HepG2 (cell line): ENCODE results near the gene STK32C.

ENCODE experiments used
- JUN ChIP-seq: sonication (generic); formaldehyde crosslinking; IDR thresholded peaks from 2 replicates; pipeline ENCODE4 v1.4.0; 2020; ENCODE audit warnings: mild to moderate bottlenecking, missing genetic modification reagents
- TF ChIP-seq, protein P1 (sequence below): sonication (generic); formaldehyde crosslinking; IDR thresholded peaks from 2 replicates; pipeline ENCODE4 v1.5.0; 2020; ENCODE audit warnings: mild to moderate bottlenecking, missing genetic modification reagents

GRCh38 chr10:132306864-132307751 lies 642 bp downstream of the STK32C start:
- TF ChIP-seq, protein P1, sequence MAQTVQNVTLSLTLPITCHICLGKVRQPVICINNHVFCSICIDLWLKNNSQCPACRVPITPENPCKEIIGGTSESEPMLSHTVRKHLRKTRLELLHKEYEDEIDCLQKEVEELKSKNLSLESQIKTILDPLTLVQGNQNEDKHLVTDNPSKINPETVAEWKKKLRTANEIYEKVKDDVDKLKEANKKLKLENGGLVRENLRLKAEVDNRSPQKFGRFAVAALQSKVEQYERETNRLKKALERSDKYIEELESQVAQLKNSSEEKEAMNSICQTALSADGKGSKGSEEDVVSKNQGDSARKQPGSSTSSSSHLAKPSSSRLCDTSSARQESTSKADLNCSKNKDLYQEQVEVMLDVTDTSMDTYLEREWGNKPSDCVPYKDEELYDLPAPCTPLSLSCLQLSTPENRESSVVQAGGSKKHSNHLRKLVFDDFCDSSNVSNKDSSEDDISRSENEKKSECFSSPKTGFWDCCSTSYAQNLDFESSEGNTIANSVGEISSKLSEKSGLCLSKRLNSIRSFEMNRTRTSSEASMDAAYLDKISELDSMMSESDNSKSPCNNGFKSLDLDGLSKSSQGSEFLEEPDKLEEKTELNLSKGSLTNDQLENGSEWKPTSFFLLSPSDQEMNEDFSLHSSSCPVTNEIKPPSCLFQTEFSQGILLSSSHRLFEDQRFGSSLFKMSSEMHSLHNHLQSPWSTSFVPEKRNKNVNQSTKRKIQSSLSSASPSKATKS, result no peak
- TF ChIP-seq JUN (CRISPR knock-in tag), result no peak
